Activated naive CD8-positive, alpha-beta T cell treated with anti-CD3 and anti-CD28 coated beads, Interleukin-2, amount 50 U/mL, for 16 hours (primary cell): ENCODE measurements around the gene MMAB.

Source experiments
- DNase-seq: peaks from one replicate; pipeline ENCODE4 v3.0.0-alpha.2; 2020; ENCODE audit warnings: low read depth, low spot score

The MMAB gene

DNA sequence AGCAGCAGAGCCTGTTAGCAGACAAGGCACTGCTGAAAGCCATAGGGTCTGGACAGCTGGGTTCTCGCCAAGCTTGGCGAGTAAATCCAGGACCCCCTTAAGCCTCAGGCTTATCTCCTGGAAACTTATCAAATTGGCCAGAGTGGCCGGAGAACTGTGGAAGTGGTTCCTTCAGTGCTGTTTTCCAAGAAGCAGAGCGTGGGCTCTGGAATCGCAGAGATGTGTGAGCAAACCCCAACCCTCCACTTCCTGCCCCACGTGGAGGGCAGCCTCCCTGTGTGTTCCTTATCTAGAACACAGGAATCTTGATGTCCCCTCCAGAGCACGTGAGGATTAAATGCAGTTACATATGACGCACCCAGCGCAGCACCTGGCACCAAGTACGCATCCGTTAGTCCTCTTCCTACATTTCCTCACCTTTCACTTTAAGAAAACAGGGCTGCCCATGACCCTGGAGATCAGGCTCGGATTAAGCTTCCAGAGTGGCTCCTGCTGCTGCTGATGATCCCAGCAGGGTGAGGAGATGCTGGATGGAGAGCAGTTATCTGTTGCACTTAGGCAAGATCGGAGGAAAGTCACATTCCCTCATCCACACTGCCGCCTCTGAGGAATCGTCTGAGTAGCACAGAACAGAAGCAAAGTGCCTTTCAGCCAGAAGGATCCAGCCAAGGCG is 35.0 kb downstream of the MMAB start:
- DNase-seq: no peak

DNA sequence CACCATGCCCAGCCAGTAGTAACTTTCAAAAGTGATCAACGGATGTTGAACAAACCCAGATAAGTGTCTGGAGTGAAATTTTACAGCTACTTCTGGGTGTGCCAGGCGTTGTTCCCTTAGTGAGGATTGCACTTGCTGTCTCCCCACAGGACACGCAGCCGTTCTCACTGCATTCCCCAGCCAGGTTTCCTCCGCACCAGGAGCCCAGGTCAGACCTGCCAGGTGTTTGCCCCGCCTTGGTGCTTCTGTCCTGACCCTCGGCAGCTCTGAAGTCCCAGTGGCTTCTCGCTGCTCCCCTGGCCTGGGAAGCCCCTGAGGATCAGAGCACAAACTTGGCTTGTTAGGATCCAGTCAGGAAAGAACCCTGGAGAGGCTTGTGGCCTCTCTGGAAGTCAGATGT is 36.2 kb downstream of the MMAB start:
- no peak for DNase-seq

DNA sequence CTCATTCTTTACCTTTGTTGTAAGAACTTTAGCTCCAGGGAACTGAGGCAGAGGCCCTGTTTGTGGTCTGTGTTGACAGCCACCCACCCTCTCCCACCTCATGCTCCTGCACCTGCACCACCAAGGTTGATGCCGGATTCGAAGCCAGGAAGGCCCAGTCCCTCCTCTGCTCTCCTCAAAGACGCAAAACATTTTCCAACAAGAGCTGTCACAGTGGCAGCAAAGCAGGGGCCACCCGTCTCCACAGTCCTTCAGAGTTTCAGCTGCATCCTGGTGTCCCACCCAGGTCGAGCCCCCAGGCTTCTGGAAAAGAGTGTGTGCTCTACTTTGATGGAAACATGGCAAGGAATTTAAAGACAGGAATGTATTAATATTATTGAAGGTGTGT is 37.4 kb downstream of the MMAB start:
- DNase-seq: no peak

DNA sequence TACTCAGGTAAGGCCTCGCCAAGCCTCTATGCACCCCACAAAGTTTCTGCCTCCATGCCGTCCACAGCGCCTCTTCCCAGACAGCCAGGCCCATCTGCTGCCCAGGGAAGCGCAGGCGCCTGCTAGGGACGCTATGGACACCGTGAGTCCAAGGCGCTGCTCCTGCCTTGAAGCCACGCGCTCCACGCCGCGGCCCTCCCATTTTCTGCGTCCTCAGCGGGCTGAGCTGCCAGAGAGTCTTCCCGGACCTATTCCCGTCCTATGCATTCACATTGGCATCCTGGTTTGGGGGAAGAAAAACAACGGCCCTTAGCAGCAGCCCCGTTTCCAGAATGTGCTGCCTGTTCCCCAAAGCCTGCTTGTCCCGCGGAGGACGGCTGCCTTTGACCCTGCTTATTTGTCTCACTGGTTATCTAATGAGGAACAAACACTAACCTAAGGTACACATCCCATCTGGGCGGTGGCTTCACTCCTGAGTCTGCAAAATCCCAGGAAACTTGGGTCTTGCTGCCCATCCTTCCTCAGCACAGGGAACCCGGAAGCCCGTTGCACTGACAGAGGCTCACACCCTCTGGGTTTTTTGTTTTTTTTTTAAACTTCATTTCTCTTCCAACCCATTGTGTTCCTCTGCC is 38.0 kb downstream of the MMAB start:
- no peak for DNase-seq

DNA sequence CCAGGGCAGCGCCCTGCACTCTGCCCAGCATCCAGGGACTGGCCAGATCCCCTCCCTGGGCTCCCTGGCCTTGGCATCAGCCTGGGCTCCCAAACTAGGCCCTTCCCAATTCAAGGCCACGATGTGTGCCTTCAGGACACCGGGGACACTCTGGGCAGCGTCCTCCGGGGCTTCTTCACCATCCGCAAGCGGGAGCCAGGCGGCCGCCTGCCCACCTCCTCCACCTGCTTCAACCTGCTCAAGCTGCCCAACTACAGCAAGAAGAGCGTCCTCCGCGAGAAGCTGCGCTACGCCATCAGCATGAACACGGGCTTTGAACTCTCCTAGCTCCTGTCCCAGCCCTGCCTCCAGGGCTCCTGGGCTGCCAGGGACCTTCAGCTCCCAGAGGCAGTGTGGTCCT is 38.8 kb downstream of the MMAB start:
- no peak for DNase-seq

DNA sequence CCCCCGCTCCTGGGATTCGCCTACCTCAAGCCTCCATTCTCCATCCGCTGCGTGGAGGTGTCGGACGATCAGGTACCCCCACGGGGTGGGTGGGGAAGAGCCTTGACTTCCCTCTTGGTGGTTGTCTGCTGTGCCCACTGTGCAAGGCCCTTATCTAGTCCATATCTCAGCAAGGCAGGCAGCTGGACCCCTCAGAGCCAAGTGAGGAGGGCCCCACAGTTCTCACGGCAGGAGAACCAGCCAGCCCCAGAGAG is 39.9 kb downstream of the MMAB start:
- DNase-seq: no peak

DNA sequence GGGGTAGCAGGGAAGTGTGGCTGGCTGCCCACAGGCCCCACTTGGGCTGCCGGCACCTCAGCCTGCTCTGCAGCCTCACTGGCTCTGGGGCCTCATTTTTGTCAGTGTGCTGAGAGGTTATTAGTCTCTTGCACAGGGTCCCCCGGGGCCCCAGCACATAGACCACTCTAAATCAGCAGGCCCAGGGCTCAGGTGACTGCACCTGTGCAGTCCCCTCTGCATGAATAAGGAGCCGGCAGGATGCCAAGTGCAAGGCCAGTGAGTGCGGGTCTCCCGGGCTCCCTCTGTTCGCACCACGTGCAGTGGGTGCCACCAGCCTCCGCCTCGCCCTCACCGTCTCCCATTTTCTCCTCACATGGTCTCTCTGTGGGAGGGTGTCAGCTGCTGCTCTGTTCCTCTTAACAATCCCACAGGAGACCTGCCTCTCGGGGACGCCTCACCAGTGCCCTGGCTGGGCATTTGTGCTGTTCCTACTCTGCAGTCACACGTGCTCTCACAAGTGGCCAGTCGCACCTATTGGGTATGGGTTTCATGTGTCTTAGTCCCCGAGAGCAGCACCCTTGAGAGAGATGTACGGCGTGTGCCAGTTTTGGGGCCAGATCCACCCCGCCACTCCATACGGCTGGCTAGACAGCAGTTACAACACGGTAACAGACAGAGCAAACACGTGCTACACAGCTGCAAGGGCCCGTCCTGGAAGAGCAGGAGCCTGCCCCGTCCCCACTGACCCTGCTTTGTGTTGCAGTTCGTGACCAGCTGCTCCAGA is 40.4 kb downstream of the MMAB start:
- no peak for DNase-seq

DNA sequence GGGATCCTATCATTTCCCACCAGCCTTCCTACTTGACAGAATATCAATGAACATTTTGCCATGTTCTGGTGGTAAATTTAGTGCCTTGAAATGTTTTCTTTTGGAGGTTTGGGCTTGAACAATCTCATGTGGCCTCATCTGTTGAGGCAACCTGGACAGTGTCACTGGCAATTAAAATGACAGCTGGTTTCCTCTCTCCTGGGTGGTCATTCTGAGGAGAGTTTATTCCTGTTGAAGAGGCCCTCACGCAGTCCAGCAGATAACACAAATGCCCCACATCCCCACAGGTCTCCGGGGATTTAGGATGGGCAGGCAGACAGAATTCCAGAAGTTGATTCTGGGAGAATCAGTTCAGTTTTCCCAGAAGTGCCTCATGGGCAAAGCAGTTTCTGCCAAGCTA is 41.9 kb downstream of the MMAB start:
- no peak for DNase-seq

DNA sequence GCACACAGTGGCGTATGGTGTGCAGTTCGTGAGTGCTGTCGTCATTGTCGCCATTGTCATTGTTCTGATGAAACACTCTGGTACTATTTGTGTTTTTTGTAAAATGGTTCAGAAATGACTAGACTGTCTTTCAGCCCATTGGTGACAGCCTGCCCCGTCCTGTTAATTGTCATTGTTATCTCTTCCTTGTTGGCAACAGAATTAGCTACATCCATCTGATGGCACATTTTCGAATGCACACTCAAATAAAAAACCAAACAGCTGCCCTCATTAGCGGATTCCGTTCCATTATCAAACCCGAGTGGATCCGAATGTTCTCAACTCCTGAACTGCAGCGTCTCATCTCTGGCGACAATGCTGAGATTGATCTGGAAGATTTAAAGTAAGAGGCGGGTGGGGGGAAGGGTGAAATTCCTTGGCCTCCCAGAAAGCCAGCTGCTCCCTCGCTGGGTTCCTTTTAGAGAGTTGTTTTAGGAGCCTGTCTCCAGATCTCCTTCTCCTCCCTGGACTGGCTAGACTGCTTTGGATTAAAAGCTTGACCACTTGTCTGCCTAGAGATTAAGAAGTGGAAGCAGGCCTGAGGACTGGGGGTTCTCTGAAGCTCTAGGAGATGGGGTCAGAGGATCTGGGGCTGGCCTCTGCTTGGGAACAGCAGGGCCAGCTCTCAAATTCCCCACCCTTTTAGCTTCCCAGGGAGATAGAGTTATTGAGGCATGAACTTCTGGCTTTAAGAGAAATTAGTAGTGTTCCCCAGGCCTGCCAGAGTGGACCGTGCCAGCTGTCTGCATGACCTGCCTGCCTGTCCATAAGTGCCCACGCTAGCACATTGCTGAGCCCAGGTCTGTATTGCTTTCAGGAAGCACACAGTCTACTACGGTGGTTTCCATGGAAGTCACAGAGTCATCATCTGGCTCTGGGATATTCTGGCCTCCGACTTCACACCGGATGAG is 43.3 kb downstream of the MMAB start:
- no peak for DNase-seq

DNA sequence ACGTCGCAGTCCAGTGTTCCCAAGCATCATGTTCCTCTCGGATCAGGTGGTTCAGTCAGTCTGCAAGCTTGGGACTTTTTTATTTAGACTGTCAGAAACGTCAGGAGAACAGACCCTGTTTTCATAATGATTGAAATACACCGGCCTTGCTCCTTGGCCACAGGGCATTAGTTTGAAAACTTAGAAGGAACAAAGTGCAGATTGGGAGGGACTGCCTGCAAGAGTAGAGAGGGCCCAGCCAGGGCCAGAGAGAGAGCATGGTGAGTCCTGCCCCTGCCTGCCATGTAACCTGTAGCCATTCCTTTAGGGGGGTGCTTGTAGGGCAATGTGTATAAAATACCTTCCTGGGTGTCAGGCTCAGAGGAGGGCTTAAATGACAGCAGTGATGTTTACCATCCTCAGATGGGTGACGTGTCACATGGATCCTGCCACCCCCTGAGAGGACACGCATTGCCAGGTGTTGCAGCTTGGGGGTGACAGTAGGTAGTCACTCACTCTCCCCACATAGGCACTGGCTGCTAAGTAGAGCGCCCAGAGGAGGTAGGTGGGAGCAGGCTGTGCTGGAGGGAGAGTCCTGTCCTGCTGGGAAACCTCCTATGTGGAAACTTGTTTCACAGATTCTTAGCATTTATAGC is 45.7 kb downstream of the MMAB start:
- no peak for DNase-seq

DNA sequence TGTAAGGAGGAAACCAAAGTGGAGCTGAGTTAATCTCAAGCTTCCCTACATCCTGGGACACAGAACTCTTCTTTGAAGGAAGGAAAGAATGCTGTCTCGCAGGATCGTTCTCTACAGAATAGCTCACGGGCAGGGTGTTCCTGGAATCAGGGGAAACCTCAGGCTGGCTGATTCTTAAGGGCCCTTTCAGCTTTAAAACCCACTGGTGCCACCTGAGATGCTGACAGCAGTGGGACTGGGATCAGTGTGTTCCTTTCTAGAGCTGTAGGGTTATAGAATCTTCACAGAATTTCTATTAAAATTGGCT is 48.1 kb downstream of the MMAB start:
- no peak for DNase-seq

DNA sequence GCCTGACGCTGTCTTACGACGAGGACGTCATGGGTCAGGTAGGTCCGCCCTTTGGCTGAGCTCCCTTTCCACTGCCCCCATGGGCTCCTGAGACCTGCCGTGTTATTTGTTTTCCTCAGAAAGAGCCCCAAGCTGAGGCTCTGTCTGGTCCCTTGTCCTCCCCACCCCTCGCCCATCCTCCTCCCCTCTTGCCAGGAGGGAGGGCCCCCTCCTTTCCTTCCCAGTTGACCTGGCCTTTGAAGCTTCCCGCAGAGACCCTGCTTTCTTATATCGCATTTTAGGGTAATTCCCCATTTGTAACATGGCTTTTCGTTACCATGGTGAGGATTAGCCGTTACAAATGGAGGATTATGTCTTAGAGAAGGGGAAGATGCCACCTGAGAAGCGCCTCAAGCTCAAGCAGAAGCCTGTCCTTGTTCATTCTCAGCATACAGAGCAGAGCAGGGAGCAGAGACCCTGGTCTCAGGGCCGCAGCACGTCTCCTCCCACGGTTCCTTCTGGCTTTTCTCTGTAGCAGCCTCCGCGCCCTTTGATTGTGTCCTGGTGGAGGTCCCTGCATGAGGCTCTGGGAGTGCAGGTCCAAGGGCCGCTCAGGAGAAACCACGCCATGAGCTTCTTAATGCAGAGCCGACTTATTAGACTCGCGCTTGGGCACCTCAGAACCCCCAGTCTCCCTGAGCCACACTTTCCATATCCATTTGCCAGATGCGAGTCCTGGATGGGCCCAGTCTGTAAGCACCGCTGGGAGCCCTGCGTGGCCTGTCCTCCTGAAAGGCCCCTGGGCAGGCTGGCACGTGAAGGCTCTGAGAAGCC is 48.6 kb downstream of the MMAB start:
- DNase-seq: no peak

DNA sequence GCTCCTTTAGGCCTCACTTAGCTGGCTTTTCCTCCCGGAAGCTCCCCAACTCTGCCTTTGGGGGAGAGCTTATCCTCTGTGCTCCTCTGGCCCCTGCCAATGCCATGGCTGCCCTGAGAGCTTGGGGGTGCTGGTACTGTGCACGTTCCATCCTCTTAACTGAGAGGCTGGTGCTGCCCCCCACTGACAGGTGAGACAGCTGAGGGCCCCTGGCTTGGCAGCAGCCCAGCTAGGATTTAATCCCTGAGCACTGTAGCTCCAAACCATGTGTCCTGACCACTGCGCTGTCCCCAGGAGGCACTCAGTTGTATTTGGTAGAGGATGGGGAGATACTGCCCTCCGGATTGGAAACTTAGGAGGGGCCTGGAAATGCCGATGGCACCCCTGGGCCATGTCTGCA is 49.8 kb downstream of the MMAB start:
- DNase-seq: no peak

DNA sequence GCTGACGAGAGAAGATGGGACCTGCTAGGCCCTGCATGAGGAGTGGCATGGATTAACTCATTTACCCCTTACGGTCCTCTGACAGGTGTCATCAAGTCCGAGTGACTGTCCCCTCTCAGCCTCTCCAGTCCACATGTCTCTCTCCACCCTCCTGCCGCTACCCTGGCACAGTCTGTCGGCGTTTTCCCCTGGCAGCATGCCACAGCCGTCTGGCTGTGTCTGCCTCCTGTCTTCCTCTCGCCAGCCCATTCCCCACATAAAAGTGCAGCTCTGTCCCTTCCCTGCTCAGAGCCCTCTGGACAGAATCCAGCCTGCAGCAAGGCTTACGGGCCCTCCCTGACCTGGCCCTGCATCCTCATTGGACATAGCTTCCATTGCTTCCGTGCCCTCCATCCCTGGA is 50.2 kb downstream of the MMAB start:
- no peak for DNase-seq

DNA sequence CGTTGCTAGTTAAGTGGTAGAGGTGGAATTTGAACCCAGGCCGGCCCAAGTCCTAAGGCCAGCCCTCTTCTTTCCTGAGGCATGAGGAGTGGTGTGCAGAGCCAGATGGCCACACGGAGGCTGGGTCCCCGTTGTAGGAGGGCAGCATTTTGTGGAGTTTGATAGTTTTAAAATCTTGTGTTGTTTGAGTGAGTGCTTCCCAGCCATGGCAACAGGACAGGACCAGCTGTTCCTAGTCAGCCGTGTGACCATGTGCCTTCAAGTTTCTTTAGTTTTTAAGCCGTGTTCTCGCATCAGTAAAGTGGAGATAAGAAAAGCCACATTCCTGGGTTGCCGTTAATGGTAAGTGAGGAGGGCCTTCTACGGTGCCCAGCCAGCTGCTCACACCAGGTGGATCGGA is 51.5 kb downstream of the MMAB start:
- DNase-seq: no peak

DNA sequence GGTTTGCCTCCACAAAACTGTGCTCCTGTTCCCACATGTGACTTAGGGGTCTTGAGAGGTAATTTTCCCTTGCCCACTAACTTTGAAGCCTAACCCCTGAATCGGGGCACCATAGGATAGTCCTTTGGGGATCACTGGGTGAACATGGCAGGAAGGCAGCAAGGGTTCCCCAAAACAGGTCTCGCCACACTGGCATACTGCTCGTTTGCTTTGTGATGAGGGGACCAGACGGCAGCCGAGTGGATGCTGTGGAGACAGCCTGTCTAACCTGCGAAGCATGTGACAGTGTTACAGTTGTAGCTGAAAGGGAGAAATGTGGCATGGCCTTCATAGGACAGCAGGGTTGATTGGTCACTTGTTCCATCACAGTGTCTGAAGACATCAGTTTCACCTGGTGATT is 53.5 kb downstream of the MMAB start:
- DNase-seq: no peak

DNA sequence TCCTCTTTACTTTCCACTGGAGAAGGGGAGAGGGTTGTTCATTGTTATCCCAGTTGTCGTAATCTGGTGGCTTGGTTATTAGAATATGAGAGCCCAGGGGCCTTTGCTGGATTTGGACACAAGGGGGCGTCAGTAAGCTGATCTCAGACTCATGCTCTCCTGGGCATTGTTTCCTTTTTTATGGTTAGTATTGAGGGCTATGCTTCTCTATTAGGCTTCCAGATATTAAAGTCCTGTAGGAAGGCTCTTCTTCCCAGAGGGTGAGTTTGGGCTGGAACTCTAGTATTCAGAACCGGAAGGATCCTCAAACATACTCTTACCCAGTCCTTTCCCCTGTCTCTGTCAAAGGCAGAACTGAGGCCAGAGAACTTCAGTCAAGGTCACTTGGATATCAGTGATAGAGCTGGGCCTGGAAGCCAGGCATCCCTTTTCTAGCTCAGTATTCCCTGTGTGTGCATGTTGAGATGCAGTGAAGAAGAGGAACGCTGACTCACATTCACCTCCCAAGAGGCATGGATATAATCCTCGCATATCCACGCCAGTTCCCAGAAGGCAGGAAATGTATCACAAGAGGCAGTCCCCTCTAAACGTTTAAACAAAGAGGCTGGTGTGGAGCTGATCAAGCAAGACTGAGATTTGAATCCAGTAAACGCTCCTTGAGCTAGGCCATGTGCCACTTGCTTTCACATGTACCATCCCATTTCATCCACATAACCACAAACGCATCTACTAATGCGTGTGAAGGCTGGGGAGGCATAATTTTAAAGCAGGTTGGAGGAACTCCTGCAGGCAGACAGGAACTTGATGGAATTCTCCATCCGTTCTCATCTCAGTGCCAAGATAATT is 54.3 kb downstream of the MMAB start:
- peak; percentile 21 for DNase-seq

DNA sequence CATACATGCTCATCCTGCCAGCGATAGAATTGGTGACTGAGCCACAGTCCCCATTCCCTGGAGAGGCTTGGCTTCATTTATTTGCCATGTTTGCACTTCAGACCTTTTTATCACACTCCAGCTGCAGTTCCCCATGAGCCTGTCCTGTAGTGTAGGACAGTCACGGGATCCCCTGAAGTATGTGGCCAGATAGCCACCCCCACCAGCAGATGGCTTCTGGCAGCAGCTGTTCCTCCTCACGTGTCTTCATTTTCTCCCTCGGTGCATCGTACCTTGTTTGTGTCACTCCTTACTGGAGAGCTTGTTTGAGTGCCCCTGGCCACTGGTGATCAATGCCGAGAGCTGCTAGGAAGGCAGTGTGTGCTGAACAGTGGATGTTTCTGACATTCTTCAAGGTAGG is 55.7 kb downstream of the MMAB start:
- no peak for DNase-seq

DNA sequence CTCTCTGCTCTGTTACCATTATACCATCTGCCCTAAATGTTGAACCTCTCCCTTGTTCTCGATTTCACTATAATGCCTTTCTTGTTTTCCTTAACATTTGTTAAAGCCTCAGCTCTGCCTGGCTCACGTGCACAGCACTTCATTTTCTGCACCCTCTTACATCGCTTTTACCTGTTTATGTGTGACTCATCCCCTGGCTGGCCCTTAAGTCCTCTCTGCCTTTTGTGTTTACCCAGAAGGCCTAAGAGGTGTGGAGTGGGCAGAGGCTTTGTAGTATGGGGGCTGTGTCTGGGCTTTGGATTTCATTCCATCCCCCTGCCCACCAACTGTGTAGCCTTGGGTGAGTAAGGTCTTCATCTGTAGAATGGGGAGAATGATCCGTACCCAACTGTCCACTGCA is 59.3 kb downstream of the MMAB start:
- DNase-seq: no peak

DNA sequence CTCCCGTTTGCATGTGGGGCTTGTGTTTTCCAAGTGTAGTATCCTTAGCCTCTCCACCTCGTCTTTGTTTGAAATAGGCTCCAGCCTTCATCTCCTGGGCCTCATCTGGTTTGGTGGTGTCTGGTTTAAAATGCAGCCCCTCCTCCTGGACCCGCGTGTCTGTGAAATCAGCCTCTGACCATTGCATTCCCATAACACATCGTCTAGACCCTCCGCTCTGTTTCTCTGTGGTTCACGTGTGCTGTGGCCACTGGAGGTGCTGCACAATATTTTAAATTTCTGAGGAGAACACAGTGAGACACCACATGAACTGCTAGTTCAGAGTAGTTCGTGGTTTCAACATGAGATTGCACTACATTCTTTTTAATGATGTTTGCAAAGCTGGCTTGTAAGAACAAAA is 60.3 kb downstream of the MMAB start:
- no peak for DNase-seq
